ENCODE measurements around the gene BZW2.
"Not testable (repeated sequence)": the region's sequence is repeated elsewhere in the genome, so short reads cannot be mapped to it uniquely, and the experiment has no call there.

BZW2 gene

DNA sequence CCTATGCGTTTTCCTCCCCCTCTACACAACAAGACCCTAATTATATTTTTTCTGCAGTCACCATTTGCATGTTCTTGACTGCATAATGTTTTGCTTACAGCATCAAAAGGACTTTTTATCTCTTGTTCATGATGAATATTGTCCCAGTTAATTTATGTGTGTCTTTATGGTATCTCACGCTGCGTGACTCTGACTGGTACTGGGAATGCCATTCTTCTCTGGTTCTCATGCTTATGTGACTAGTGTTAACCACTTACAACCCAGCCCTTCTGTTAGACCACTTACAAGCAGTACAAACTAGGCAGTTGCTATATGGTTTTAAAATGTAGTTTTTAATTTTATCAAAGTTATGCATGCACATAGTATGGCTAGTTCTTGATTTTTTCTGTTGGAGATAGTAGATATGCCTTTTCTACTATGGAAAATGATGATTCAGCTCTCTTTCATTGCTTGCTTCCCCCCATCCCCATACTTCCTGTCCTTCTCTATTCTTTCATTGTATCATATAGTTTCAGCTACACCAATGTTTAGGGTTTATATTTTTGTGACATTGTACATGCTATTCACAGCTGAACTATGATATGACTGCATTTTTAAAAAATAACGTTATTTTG is 24.9 kb downstream of the BZW2 start:
- DNase-seq (ENCODE audit: low read depth in 2 of 2), result no peak

DNA sequence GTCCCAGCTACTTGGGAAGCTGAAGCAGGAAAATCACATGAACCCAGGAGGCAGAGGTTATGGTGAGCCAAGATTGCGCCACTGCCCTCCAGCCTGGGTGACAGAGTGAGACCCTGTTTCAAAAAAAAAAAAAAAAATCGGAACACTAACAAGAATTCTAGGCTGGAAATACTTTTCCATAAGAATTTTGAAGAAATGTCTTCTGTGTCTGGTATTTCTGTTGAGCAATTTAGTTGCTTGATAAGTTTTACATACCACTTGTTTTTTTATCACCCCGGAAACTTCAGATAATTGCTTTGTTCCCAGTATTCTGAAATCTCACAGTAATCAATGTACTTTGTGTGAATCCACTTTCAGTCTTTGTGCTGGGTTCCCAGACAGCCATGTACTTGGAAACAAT is 25.8 kb downstream of the BZW2 start:
- no peak for DNase-seq (ENCODE audit: low read depth in 2 of 2)

DNA sequence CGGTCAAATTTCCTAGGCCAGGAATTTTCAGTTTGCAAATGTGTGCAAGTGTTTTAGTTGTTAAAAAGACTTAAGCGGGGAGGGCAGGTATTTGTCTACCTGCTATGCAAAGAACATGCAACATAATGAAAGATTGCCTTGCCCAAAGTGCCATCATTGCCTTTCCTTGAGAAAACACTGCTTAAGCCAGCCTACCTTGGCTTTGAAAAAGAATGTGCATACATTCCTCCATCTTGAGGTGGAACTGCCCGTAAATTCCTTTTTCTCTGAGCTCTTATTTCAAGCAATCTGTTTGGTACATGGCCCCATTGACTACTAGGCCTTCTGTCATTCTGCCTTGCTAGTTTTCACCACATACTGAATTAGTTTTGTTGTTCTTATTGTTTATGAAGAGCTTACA is 29.3 kb downstream of the BZW2 start:
- DNase-seq (ENCODE audit: low read depth in 2 of 2), result no peak

DNA sequence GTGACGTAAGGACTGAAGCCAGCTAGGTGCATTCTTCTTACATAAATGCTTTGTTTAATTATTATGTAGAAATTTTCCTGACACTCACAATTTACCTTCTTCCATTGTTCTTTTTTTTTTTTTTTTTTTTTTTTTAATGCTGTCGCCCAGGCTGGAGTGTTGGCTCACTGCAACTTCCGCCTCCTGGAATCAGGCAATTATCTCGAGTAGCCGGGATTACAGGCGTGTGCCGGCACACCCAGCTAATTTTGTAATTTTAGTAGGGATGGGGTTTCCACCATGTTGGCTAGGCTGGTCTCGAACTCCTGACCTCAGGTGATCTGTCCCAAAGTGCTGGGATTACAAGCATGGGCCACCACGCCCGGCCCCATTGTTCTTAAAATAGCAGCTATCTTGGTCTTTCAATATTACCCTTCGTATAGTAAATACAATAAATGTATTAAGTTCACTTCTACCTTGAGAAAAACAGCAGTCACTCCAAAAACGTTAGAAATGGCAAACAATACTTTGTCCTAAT is 32.1 kb downstream of the BZW2 start:
- no peak for DNase-seq (ENCODE audit: low read depth in 2 of 2)

DNA sequence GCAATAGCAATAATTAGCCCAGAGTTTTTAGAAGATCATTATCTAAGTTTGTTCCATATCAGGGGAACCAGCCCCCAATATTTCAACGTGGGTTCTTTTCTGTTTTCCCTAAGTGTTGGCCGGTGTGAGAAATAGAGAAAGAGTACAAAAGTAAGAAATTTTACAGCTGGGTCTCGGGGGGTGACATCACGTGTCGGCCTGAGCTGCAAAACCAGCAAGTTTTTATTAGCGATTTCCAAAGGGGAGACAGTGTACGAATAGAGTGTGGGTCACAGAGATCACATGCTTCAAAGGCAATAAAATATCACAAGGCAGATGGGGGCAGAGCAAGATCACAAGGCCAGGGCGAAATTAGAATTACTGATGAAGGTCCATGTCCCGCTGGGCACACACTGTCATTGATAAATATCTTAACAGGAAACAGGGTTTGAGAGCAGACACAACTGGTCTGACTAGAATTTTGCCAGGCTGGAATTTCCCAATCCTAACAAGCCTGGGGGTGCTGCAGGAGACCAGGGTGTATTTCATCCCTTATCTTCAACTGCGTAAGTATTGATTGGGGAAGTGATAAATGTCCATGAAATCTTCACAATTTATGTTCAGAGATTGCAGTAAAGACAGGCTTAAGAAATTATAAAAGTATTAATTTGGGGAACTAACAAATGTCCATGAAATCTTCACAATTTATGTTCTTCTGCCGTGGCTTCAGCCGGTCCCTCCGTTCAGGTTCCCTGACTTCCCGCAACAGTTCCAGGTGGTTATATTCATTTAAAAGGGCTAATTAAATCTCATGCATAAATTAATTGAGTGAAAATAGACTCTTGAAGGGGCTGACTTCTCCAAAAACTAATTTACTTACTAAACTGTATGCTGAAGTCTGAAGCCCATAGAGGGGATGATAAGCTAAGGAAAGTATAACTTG is 32.9 kb downstream of the BZW2 start:
- DNase-seq (ENCODE audit: low read depth in 2 of 2), result not testable (repeated sequence)

DNA sequence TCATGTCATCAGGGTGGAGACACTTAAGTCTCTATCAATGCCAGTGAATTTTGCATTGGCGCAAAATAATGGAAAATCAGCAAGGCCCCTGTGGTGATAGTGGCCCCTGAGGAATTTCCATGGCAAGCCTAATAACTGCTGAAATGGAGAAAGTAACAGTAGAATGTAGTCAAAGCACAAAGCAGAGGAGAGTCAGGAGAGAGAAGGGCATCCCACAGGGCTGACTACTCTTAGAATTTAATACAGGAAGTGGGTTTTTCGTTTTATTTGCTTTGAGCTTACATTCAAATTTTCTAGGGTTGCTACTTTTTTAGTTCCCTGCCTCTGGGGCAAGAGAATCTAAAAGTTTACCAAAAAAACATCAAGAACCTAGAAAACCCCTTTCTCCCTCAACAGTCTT is 39.0 kb downstream of the BZW2 start:
- DNase-seq (ENCODE audit: low read depth in 2 of 2), result no peak

DNA sequence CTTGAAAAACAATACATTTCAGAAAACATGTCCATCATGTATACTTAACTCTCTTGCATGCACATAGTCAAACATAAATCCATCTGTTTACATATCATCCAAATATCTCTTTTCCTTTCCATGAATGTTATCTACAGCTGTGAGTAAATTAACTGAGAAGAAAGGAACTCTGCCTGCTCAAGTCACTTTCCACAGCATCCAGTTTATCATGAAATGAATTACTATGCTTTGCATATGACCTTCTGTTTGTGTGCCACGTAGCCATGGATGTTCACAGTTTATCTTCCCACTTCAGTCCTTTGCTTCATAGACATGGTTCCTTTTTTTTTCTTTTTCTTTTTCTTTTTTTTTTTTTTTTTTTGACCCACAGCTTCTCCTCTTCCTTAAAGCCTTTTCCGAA is 39.6 kb downstream of the BZW2 start:
- no peak for DNase-seq (ENCODE audit: low read depth in 2 of 2)

DNA sequence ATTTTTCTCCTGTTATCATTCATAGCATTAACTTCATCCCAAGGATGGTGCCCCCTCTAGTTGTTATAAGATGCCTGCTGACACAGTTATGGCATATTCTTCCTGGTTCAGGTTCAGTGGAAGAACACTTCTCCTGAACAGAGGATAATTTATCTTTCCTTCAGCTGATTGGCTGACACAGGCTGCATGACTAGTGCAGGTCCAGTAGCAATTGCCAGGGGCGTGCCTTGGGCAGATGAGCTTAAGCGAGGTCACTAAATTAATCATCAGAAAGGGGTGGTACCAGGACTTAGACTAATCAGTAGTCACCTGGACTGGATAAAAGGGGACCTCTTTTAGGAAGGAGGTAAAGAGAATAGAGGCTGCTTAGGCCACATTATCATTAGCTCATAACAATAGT is 42.3 kb downstream of the BZW2 start:
- no peak for DNase-seq (ENCODE audit: low read depth in 2 of 2)

DNA sequence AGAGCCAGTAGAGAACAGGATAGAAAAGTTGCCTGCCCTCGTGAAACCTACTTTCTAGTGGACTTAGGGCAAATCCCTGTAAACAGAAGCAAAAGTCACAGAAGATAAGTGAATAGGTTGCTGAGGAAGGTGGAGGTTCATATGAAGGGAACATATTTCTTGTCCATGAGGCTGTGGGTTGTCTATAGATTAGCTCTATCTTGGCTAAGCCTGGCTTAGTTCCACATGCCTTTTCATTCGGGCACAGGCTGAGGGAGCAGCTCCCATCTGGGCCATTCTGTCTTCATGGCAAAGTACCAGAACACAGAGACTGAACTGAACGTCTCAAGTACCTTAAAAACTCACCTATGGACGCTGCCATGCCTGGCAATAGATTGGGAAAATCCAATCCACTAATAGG is 45.3 kb downstream of the BZW2 start:
- DNase-seq (ENCODE audit: low read depth in 2 of 2), result no peak

DNA sequence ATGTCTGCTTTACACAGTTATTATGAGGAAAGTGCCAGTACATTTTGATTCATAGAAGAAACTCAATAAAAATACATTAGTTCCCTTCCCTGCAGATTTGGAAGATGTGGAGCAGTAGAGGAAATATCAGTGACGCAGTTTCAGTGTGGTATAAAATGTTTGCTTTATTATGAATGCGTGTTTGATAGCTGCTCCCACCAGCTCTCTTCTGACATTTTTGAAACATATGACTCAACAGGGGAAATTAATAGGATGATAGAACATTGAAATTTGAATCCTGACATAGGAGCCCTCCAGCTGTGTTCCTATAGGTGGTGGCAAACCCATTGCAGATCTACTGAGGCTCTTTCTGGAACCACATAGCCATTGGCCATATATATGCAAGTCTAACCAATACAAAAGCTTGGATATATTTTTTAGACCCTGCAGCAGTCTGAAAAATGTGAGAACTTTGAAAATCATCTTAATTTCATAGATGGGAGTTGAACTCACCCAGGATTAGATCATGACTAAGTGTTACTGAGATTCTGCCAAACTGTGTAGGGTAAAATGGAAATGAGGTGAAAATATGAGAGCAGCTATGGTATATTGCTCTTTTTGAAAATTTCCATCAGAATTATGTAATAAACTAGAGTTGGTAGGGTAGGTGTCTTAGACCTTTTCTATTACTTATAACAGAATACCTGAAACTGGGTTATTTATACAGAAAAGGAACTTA is 47.8 kb downstream of the BZW2 start:
- no peak for DNase-seq (ENCODE audit: low read depth in 2 of 2)

DNA sequence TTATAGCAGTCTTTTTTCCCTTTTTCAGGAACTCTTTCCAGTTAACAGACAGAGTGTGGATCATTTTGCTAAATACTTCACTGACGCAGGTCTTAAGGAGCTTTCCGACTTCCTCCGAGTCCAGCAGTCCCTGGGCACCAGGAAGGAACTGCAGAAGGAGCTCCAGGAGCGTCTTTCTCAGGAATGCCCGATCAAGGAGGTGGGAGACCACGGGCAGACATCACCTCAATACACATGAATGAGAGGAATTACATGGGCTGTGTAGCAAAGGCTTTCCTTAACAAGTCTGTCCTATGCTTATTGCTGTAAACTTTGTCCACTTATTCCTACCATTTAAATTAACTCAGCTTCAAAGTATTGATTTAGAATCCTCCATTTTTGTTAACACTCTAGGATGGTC is 48.8 kb downstream of the BZW2 start:
- no peak for DNase-seq (ENCODE audit: low read depth in 2 of 2)

DNA sequence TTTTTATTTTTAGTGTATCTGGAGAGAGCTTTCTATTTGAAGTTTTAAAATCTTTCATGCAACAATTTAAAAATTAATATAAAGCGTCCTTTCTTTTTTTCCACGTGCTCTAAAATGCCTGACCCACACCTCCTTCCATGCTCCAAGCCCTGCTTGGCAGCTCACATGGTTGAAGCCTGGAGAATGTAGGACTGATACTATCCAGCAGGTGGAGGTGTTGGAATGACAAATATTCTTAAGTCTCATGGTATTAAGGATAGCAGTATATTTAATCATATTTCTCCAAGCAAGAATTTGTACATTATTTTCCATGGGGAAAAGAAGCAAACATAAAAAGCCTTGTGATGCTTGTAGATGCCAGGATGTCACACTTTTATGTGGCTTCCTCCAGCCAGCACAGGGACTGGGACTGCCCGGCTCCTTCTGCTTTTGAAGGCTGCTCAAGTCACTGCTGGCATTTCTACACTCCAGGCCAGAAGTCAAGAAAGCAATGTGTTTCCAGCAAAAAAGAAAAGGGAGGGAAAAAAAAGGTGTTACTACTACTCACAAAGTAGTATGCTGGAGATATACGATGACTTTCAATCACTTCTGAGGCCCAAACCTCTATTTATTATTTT is 49.7 kb downstream of the BZW2 start:
- DNase-seq (ENCODE audit: low read depth in 2 of 2), result no peak

DNA sequence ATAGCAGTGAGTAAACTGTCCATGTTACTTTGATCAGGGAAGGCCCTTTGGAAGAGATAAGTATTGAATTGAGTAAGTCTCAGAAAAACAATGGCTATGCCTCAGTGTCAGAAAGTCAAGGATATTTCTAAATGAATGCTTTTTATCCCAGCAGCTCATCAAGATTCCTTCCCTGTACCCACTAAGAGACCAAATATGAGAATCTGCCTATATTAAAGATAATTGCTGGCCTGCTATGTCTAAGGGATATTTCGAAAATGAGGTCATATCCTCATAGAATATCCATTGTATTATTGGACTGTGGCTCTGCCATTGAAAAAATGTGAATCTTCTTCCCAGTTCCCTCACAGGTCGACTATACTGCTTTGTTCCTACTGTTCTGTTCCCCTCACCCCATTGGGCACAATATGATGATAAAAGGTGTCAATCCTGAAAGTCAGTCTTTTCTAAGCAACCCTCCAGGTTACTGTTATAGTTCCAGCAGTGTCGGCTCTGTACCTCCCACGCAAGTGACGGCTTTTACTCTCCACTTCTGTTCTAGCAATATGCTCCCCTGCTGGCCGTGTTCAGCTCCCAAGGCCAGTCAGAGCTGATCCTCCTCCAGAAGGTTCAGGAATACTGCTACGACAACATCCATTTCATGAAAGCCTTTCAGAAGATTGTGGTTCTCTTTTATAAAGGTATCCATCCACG is 51.7 kb downstream of the BZW2 start:
- DNase-seq (ENCODE audit: low read depth in 2 of 2), result no peak

DNA sequence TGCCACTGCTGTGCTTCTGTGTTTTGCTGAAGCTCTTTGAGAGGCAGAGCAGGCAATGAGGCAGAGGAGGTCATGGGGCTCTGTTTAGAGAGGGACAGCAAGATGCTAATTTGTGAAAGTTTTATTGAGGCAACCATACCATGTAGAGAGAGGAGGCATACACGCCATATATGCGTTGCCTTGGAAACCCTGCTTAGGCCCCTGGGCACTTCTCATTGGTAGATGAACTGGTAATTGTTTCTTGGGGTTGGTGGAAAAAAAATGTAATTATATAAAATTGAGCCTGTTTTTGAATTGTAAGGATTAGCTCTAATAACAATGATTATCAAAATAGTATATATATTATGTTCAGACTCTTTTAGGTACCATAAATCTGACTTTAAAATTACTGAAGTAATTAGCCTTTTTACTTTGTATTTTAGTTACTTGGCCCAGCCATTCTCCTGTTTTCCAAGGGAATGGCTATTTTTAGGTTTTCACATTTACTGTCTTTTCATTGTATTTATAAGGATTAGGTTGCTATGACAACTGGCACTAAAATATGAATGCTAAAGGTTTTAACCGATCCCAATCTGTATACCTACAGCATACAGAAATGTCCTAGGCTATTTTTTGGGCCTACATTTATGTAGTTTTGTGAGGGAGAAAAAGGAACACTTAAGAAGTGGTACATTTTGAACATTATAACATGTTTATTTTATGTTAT is 52.4 kb downstream of the BZW2 start:
- DNase-seq (ENCODE audit: low read depth in 2 of 2), result no peak

DNA sequence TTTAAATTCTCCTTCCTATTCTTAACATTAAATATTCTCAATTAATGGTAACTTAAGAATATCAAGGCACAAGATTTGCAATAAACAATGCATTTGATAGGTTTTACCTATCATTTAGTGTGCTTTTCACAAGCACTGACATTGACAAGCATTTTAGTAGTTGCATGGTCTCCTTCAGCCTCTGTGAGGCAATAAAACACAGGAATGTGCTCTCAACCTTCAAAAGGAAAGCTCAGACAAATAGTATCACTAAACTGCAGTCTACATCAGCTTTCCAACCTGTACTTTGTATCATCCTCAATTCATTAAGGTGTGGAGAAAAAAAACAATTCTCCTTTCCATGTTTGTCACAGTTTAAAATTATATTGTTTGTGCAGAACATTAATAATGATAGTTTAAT is 56.5 kb downstream of the BZW2 start:
- no peak for DNase-seq (ENCODE audit: low read depth in 2 of 2)

DNA sequence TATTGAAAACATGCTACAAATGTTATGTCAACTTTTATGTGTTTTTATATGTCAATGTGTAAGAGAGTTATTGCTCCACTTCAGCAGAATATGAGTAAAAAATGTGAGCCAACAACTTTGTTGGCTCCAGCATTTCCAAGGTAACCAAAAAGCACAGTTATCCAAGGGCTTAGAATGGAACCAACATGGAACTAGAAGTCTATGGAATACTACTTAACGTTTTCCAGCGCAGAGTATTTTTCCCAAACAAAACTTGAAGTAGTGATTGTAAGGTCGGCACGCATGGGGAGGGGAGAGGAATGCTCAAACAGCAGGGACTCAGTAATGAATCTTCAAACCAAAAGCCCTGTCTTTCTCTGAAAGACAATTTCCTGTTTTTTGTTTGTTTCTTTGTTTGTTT is 62.5 kb downstream of the BZW2 start:
- DNase-seq (ENCODE audit: low read depth in 2 of 2), result no peak

DNA sequence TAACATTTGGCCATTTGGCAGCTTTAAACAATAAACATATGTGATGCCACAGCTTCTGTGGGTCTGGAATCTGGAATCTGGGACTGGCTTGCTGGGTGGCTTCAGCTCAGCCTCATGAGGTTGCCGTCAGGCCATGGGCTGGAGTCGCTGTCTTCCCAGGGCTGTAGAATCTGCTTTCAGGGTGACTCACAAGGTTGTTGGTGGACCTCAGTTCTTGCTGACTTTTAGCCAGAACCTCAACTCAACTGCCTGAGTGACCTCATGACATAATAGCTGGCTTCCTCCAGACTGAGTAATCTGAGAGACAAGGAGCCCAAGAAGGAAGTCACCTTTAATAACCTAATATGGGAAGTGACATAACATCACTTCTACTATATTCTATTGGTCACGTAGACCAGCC is 63.0 kb downstream of the BZW2 start:
- no peak for DNase-seq (ENCODE audit: low read depth in 2 of 2)

DNA sequence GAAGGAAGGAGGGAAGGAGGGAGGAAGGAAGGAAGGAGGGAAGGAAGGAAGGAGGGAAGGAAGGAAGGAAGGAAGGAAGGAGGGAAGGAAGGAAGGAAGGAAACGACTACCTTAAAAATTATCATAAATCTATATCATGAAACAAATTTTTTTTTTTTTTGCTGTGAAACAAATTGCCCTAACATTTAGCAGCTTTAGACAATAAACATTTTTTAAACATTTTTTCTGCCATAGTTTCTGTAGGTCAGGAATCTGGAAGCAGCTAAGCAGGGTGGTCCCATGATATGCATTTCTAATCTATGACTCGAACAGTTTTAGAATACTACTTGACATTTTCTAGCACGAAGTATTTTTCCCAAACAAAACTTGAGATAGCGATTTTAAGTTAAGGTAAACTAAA is 64.7 kb downstream of the BZW2 start:
- DNase-seq (ENCODE audit: low read depth in 2 of 2), result no peak

DNA sequence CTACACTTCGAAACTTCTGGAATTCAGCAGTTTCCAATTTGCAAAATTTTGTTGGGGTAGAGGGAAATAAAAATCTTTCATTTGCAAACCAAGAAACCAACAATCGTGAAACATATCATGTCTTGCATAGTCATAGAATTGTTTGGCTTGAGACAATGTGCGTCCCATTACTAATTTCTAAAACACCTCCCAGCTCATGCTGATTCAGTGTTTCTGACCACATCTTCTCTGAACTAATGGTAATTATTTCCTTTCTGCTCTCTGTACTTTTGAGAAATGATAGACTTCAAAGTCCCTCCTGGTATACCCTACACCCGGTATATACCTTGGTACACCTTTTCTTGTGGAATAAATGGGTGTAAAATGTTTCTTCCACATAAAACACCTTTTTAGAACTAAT is 65.7 kb downstream of the BZW2 start:
- DNase-seq (ENCODE audit: low read depth in 2 of 2), result no peak

DNA sequence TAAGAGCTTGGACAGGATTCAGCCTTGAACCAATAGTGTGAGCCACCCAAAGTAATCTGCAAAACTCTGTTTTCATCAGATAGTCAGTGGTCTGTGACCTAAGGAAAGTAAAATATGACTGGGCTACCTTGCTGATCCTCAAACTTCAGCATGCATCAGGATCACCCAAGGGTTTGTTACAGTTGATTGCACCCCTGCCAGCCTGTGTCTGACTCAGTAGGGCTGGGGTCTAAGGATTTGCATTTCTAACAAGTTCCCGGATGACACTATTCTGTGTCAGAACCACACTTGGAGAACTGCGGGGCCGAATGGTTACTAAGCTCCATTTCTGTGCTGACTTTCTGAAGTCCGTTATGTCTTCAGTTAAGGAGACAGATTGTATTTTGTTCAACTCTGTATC is 66.9 kb downstream of the BZW2 start:
- DNase-seq (ENCODE audit: low read depth in 2 of 2), result no peak

DNA sequence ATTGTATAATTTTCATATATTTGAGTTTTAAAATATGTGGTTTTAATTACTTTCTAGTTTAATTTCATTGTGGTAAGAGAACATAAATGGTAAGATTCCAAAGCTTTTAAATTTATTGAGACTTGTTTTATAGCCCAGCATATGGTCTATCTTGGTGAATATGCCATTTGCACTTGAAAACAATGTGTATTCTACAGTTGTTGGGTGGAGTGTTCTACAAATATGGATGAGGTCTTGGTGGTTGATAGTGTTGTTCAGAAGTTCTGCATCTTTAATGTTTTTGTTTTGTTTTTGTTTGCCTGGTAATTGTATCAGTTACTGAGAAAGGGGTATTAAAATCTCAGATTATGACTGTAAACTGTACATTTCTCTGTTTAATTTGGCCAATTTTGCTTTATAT is 69.9 kb downstream of the BZW2 start:
- no peak for DNase-seq (ENCODE audit: low read depth in 2 of 2)
